Fibroblast of upper back skin (primary cell): Measurements from ENCODE around the gene PDIA5.
A peak's percentile ranks its signal among the peaks of the same experiment; 100 is the strongest.

Experiments
- DNase-seq: peaks from one replicate; pipeline ENCODE4 v3.0.0-alpha.2; 2013

Gene PDIA5

GRCh38 chr3:123122525-123123315 is 55.9 kb downstream of the PDIA5 start:
- no peak for DNase-seq

- no peak for DNase-seq
These were observed 57.1 kb downstream of the PDIA5 start for GRCh38 chr3:123123716-123124616.

- no peak for DNase-seq
These were observed 58.1 kb downstream of the PDIA5 start for GRCh38 chr3:123124971-123125370.

GRCh38 chr3:123126031-123126430 is 59.2 kb downstream of the PDIA5 start:
- DNase-seq: no peak

GRCh38 chr3:123126653-123127052 is 59.8 kb downstream of the PDIA5 start:
- DNase-seq: no peak

- no peak for DNase-seq
These were observed 62.3 kb downstream of the PDIA5 start for GRCh38 chr3:123129092-123129491.

GRCh38 chr3:123129532-123129931 is 62.7 kb downstream of the PDIA5 start:
- no peak for DNase-seq

GRCh38 chr3:123130079-123130750 is 63.4 kb downstream of the PDIA5 start:
- DNase-seq: no peak

GRCh38 chr3:123134671-123135070 is 67.8 kb downstream of the PDIA5 start:
- DNase-seq: no peak

GRCh38 chr3:123137001-123137400 is 70.2 kb downstream of the PDIA5 start:
- DNase-seq: no peak

- DNase-seq: peak; percentile 88
These were observed 72.1 kb downstream of the PDIA5 start for GRCh38 chr3:123138839-123139444.

GRCh38 chr3:123139522-123139921 is 72.7 kb downstream of the PDIA5 start:
- DNase-seq: no peak

- no peak for DNase-seq
These were observed 73.7 kb downstream of the PDIA5 start for GRCh38 chr3:123140550-123140949.

GRCh38 chr3:123141276-123141675 is 74.5 kb downstream of the PDIA5 start:
- no peak for DNase-seq

- no peak for DNase-seq
These were observed 77.0 kb downstream of the PDIA5 start for GRCh38 chr3:123143669-123144411.

GRCh38 chr3:123147754-123148535 is 81.1 kb downstream of the PDIA5 start:
- DNase-seq: no peak

GRCh38 chr3:123148772-123149171 is 81.9 kb downstream of the PDIA5 start:
- no peak for DNase-seq

- no peak for DNase-seq
These were observed 82.7 kb downstream of the PDIA5 start for GRCh38 chr3:123149525-123149924.

- DNase-seq: no peak
These were observed 83.8 kb downstream of the PDIA5 start for GRCh38 chr3:123150449-123151215.

GRCh38 chr3:123151251-123151705 is 84.5 kb downstream of the PDIA5 start:
- no peak for DNase-seq
